SKM-1 treated with dmso at 0.1 percent for 144 hours (cell line): ENCODE data around the gene KDM8.
"Not testable (repeated sequence)": the region's sequence is repeated elsewhere in the genome, so short reads cannot be mapped to it uniquely, and the experiment has no call there.

Source experiments
- DNase-seq: peaks from one replicate; lab custom pipeline; 2025; ENCODE audit not compliant: unreplicated experiment; lab: John Stamatoyannopoulos, UW

Gene KDM8

GRCh38 chr16:27190316-27190871 is 12.9 kb upstream of the KDM8 start:
- DNase-seq = no peak

GRCh38 chr16:27191352-27191924 is 11.9 kb upstream of the KDM8 start:
- no peak for DNase-seq

GRCh38 chr16:27193300-27193990 is 9.9 kb upstream of the KDM8 start:
- no peak for DNase-seq

GRCh38 chr16:27195076-27195741 is 8.1 kb upstream of the KDM8 start:
- DNase-seq = no peak

GRCh38 chr16:27195941-27196595 is 7.3 kb upstream of the KDM8 start:
- DNase-seq = no peak

- DNase-seq = no peak
Observed at GRCh38 chr16:27197004-27197403, 6.3 kb upstream of the KDM8 start.

GRCh38 chr16:27198451-27199234 is 4.7 kb upstream of the KDM8 start:
- DNase-seq = no peak

GRCh38 chr16:27199235-27199586 is 4.1 kb upstream of the KDM8 start:
- no peak for DNase-seq

GRCh38 chr16:27199736-27200135 is 3.6 kb upstream of the KDM8 start:
- peak; percentile 12 for DNase-seq

- DNase-seq = not testable (repeated sequence)
Observed at GRCh38 chr16:27200914-27201313, 2.4 kb upstream of the KDM8 start.

GRCh38 chr16:27202923-27203506 is 311 bp upstream of the KDM8 start:
- peak; percentile 89 for DNase-seq

GRCh38 chr16:27204312-27204915 is 1.1 kb downstream of the KDM8 start:
- DNase-seq = no peak

GRCh38 chr16:27205423-27206065 is 2.2 kb downstream of the KDM8 start:
- DNase-seq = no peak

GRCh38 chr16:27207121-27207520 is 3.8 kb downstream of the KDM8 start:
- not testable (repeated sequence) for DNase-seq

GRCh38 chr16:27208081-27208680 is 4.9 kb downstream of the KDM8 start:
- DNase-seq = no peak

GRCh38 chr16:27208796-27209195 is 5.5 kb downstream of the KDM8 start:
- DNase-seq = no peak

- no peak for DNase-seq
Observed at GRCh38 chr16:27209591-27209990, 6.3 kb downstream of the KDM8 start.

- DNase-seq = no peak
Observed at GRCh38 chr16:27210174-27210573, 6.8 kb downstream of the KDM8 start.

- DNase-seq = no peak
Observed at GRCh38 chr16:27211026-27211425, 7.7 kb downstream of the KDM8 start.
